Ascending aorta (tissue), 2 donors: ENCODE data around the gene NUPR1. TPM values are rescaled to one million over a fixed set of nuclear protein-coding genes. Genes with fewer than 3 reads are reported as not detected.
A peak's percentile ranks its signal among the peaks of the same experiment; 100 is the strongest.
"Not testable (repeated sequence)": the region's sequence is repeated elsewhere in the genome, so short reads cannot be mapped to it uniquely, and the experiment has no call there.

Source experiments
- DNase-seq, 2 donors: peaks; one replicate each; pipeline ENCODE4 v3.0.0-alpha.2; 2019; ENCODE audit warnings: low spot score in 2 of 2
- H3K27ac ChIP-seq, 2 donors: fragments of 200-600 bp; sonication (generic); one replicate each; pipeline ENCODE4 v1.5.1; 2016 to 2017; ENCODE audit warnings: mild to moderate bottlenecking in 1 of 2
- H3K27me3 ChIP-seq: fragments of 200-600 bp; sonication (generic); one replicate; pipeline ENCODE4 v1.5.1; 2017
- H3K36me3 ChIP-seq, 2 donors: fragments of 200-600 bp; sonication (generic); one replicate each; pipeline ENCODE4 v1.5.1; 2016
- H3K4me1 ChIP-seq, 2 donors: fragments of 200-600 bp; sonication (generic); one replicate each; pipeline ENCODE4 v1.5.1; 2016 to 2017; ENCODE audit warnings: mild to moderate bottlenecking in 1 of 2
- H3K4me3 ChIP-seq, 2 donors: fragments of 200-600 bp; sonication (generic); one replicate each; pipeline ENCODE4 v1.5.1; 2016 to 2017; ENCODE audit warnings: mild to moderate bottlenecking in 1 of 2
- H3K9me3 ChIP-seq, 2 donors: fragments of 200-600 bp; sonication (generic); one replicate each; pipeline ENCODE4 v1.5.1; 2016
- CTCF ChIP-seq, 3 experiments: fragments of 200-600 bp in 2 of 3; fragments of 450-650 bp in 1 of 3; sonication (generic) in 2 of 3; IDR thresholded peaks; one replicate each; pipeline ENCODE4 v1.5.1; 2016 to 2019; ENCODE audit warnings: antibody characterized with exemption in 3 of 3, mild to moderate bottlenecking in 1 of 3, moderate library complexity in 1 of 3
- intact Hi-C: fragments of 100-400 bp; cut with DNase I; formaldehyde crosslinking; loops from one replicate; pipeline ENCODE4 v1.15.1; 2023
- total RNA-seq: library from RNA; depleted of rRNA; stranded (reverse); fragments of >200 nt; gene quantifications from one replicate; pipeline ENCODE4 v1.1.0, GENCODE V29; 2016

NUPR1 gene
- total RNA-seq, 1 donor from 2014 or later: 290 TPM

- peak in 1 of 2 donors; percentile 72 for DNase-seq
- TF ChIP-seq CTCF (IDR thresholded peaks at IDR 0.05): peak in 1 of 3 experiments; percentile 33
- Histone ChIP-seq H3K27ac (peak overlapping the region; percentile 88 to 93), H3K36me3 (peaks cover 12 to 27% of the 10 kb centered on the region in 2 donors), H3K9me3 (no peaks in the 10 kb centered on the region), H3K4me3 (peak overlapping the region; percentile 72 to 88), H3K4me1 (peaks cover 2 to 4% of the 10 kb centered on the region in 2 donors), H3K27me3 (no peaks in the 10 kb centered on the region)
- intact Hi-C loops: loop anchor here (5.0 kb wide), 2 partner anchors 214 to 481 kb away; partner anchors contain the start of gene SPNS1
These were observed 47.4 kb downstream of the NUPR1 start for GRCh38 chr16:28491230-28491969.

GRCh38 chr16:28486266-28486665, 52.5 kb downstream of the NUPR1 start:
- Histone ChIP-seq H3K27ac (no peak overlapping the region), H3K36me3 (peaks cover 39 to 70% of the 10 kb centered on the region in 2 donors), H3K9me3 (no peaks in the 10 kb centered on the region), H3K27me3 (no peaks in the 10 kb centered on the region), H3K4me1 (peaks cover 2 to 4% of the 10 kb centered on the region in 2 donors), H3K4me3 (no peak overlapping the region)
- no peak for TF ChIP-seq CTCF (IDR thresholded peaks at IDR 0.05)
- intact Hi-C loops: no loop called here
- no peak for DNase-seq

- H3K4me3 ChIP-seq, H3K27ac ChIP-seq, H3K27me3 ChIP-seq, intact Hi-C loops, DNase-seq, H3K4me1 ChIP-seq, H3K9me3 ChIP-seq: not testable (repeated sequence)
- H3K36me3 ChIP-seq: peaks cover 48 to 83% of the 10 kb centered on the region in 2 donors
These were observed 55.4 kb downstream of the NUPR1 start for GRCh38 chr16:28483361-28483760.

Other genes with a start within 250 kb of the NUPR1 start
- not detected for gene SBK1, start 246.4 kb downstream of the NUPR1 start, total RNA-seq
- 1.7 TPM for gene NPIPB6, start 175.5 kb downstream of the NUPR1 start, total RNA-seq
- gene EIF3CL, start 135.1 kb downstream of the NUPR1 start, total RNA-seq: 200 TPM
- not detected for gene NPIPB7, start 66.6 kb downstream of the NUPR1 start, total RNA-seq
- 16.1 TPM for gene CLN3, start 46.9 kb downstream of the NUPR1 start, total RNA-seq
- 1.2 TPM for gene APOBR, start 44.3 kb downstream of the NUPR1 start, total RNA-seq
- gene IL27, start 32.1 kb downstream of the NUPR1 start, total RNA-seq: not detected
- 14.0 TPM for gene SGF29, start 14.9 kb upstream of the NUPR1 start, total RNA-seq
- gene SULT1A2, start 58.1 kb upstream of the NUPR1 start, total RNA-seq: 4.3 TPM
- gene SULT1A1, start 71.1 kb upstream of the NUPR1 start, total RNA-seq: 46.2 TPM
- not detected for gene NPIPB8, start 99.1 kb upstream of the NUPR1 start, total RNA-seq
- 356 TPM for gene EIF3C, start 172.5 kb upstream of the NUPR1 start, total RNA-seq
- not detected for gene NPIPB9, start 212.8 kb upstream of the NUPR1 start, total RNA-seq